Suprapubic skin (tissue), 4 donors: Measurements from ENCODE around the gene OTUD5. TPM values are rescaled to one million over a fixed set of nuclear protein-coding genes. Genes with fewer than 3 reads are reported as not detected.

Experiments
- DNase-seq, 2 donors: peaks; one replicate each; pipeline ENCODE4 v3.0.0-alpha.2; 2019; ENCODE audit warnings: low spot score in 2 of 2
- H3K27ac ChIP-seq: fragments of 200-600 bp; sonication (generic); one replicate; pipeline ENCODE4 v1.5.1; 2019
- H3K27me3 ChIP-seq: fragments of 200-600 bp; sonication (generic); one replicate; pipeline ENCODE4 v1.5.1; 2019
- H3K36me3 ChIP-seq: fragments of 200-600 bp; sonication (generic); one replicate; pipeline ENCODE4 v1.5.1; 2019
- H3K4me1 ChIP-seq: fragments of 200-600 bp; sonication (generic); one replicate; pipeline ENCODE4 v1.5.1; 2019
- H3K4me3 ChIP-seq: fragments of 200-600 bp; sonication (generic); one replicate; pipeline ENCODE4 v1.5.1; 2019; ENCODE audit warnings: mild to moderate bottlenecking
- H3K9me3 ChIP-seq: fragments of 200-600 bp; sonication (generic); one replicate; pipeline ENCODE4 v1.5.1; 2019
- CTCF ChIP-seq, 2 donors: fragments of 200-600 bp in 1 of 2; fragments of 450-650 bp in 1 of 2; sonication (generic) in 1 of 2; IDR thresholded peaks; one replicate each; pipeline ENCODE4 v1.5.1; 2016 to 2019; ENCODE audit warnings: antibody characterized with exemption in 2 of 2, mild to moderate bottlenecking in 1 of 2, moderate library complexity in 1 of 2
- EP300 ChIP-seq: sonication (generic); formaldehyde crosslinking; IDR thresholded peaks from one replicate; pipeline ENCODE4 v1.6.1; 2017; ENCODE audit warnings: antibody characterized with exemption
- POLR2A ChIP-seq, 2 donors: fragments of 450-650 bp; IDR thresholded peaks; one replicate each; pipeline ENCODE4 v1.6.1; 2017; ENCODE audit warnings: antibody characterized with exemption in 2 of 2, mild to moderate bottlenecking in 2 of 2, moderate library complexity in 2 of 2
- POLR2AphosphoS5 ChIP-seq, 3 donors: sonication (generic); formaldehyde crosslinking; IDR thresholded peaks; one replicate each; pipeline ENCODE4 v1.6.1; 2017; ENCODE audit warnings: antibody characterized with exemption in 3 of 3
- WGBS: methylation state at CpG from one replicate; pipeline ENCODE4 v1.1.5; 2018; 5-methylcytosine and 5-hydroxymethylcytosine counted together
- total RNA-seq, 4 donors: library from RNA; depleted of rRNA; stranded (reverse); fragments of >200 nt; gene quantifications; one replicate each; pipeline ENCODE4 v1.1.0, GENCODE V29; 2016

OTUD5 gene
- total RNA-seq, 4 donors from 2014 or later: 32.3 to 50.1 (median 46.2) TPM

DNA sequence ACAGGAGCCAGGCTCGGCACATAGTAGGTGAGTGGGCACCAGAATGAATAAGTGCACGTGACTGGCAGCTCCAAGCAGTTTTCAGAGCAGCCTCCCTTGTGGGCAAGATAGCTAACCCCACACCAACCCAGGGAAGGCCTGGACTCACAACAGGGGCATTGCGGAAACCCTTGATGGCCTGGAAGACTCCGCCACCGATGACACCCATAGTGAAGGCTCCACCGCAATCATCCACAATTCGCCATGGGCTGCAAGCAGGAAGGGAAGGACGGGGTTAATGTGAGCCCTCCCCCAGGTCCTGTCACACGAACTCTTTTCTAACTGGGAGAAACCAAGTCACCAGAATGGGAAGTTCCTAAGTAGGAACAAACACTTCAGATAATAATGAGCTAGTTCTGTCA lies 60.8 kb downstream of the OTUD5 start:
- H3K27ac ChIP-seq: peak overlapping the region; percentile 93
- H3K9me3 ChIP-seq: no peaks in the 10 kb centered on the region
- H3K36me3 ChIP-seq: peaks cover 14% of the 10 kb centered on the region
- DNase-seq: peak in 1 of 2 donors; percentile 59
- TF ChIP-seq POLR2AphosphoS5 (IDR thresholded peaks at IDR 0.05) (no peak), POLR2A (IDR thresholded peaks at IDR 0.05) (no peak), EP300 (no peak), CTCF (IDR thresholded peaks at IDR 0.05) (no peak)
- peaks cover 13% of the 10 kb centered on the region for H3K4me1 ChIP-seq
- 43% methylated on average over 8 of the region's 9 CpGs for WGBS
- H3K4me3 ChIP-seq: peak overlapping the region; percentile 56
- no peaks in the 10 kb centered on the region for H3K27me3 ChIP-seq

DNA sequence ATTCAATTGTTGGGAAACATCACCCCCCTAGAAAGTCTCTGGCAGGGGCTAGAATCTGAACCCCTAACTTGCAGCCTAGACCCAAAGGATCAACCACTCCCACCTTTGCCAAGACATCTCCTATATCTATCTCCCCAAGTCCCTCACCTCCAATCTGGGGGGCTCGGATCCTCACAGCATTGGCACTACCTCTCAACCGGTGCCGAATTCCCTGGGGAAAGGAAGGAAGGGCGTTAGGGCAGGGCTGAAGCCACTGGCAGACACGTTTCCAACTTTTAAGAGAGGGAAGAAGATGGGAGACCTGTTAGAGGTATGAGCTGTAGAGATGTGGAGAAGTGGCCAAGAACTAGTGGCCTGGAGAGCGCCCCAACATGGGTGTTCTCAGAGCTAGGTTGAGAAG lies 62.5 kb downstream of the OTUD5 start:
- Histone ChIP-seq H3K4me3 (no peak overlapping the region), H3K36me3 (peaks cover 9% of the 10 kb centered on the region), H3K9me3 (no peaks in the 10 kb centered on the region), H3K4me1 (peaks cover 13% of the 10 kb centered on the region), H3K27ac (no peak overlapping the region), H3K27me3 (no peaks in the 10 kb centered on the region)
- DNase-seq: peak in 1 of 2 donors; percentile 35
- 77% methylated on average over 6 of the region's 6 CpGs for WGBS
- TF ChIP-seq EP300 (no peak), POLR2AphosphoS5 (IDR thresholded peaks at IDR 0.05) (no peak), CTCF (IDR thresholded peaks at IDR 0.05) (no peak), POLR2A (IDR thresholded peaks at IDR 0.05) (no peak)

DNA sequence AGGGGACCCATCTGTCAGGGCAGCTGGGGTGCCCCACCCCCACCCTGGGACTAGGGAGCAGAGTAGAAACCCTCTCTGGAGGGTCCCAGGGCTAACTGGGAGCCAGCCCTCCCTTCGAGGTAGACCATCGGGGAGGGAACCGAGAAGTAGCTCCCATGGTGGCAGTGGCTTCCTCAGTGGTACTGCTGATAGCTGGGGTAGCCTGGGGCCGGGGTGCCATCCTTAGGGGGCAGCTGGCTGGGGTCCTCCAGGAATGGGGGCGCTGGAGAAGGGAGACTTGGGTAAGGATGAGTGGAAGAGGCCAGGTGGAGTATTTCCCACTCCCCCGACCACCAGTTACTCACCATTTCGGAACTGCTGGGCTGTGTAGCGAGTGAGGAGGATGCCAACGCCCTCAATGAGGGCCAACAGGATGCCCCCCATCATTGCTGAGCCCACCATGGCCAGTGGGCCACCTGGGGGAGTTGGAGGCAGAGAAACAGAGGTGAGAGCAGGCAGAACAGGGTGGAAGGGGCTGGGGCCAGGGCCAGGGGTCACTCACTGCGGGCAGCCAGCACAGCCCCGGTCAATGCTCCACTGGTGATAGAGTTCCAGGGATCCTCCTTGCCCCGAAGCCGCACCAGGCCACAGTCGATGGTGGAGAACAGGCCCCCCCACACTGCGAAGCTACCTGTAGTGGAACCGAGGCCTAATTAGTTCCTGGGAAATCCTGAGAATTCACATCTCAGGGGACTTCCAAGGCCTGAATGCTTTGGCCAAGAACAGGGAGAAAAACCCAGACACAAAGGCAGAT lies 63.7 kb downstream of the OTUD5 start:
- H3K27me3 ChIP-seq: no peaks in the 10 kb centered on the region
- 86% methylated on average over 10 of the region's 16 CpGs for WGBS
- no peak for TF ChIP-seq POLR2A (IDR thresholded peaks at IDR 0.05)
- no peak for TF ChIP-seq CTCF (IDR thresholded peaks at IDR 0.05)
- TF ChIP-seq POLR2AphosphoS5 (IDR thresholded peaks at IDR 0.05): no peak
- TF ChIP-seq EP300: no peak

DNA sequence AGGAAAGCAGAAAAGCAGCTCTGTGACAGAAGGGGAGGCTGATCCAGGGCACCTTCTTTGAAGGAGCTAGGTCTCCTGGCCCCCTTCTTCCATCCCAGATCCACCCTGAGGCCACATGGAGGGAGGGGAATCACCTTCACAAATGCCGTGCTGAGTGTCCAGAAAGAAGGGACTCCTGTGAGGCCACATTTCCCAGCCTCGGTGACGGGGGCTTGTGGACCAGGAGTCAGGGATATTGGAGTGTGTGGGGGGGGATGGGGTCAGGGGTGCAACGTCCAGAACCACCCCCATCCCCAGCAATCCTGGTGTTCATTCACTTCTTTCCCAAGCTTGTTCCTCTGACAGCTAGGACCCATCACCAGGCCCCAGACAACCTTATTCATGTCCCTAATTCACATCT lies 64.5 kb downstream of the OTUD5 start:
- Histone ChIP-seq H3K27me3 (no peaks in the 10 kb centered on the region), H3K4me3 (no peak overlapping the region), H3K36me3 (peaks cover 9% of the 10 kb centered on the region), H3K27ac (no peak overlapping the region), H3K4me1 (peaks cover 13% of the 10 kb centered on the region), H3K9me3 (no peaks in the 10 kb centered on the region)
- WGBS: 83% methylated on average over 4 of the region's 4 CpGs
- TF ChIP-seq POLR2A (IDR thresholded peaks at IDR 0.05): no peak
- TF ChIP-seq EP300: no peak
- TF ChIP-seq POLR2AphosphoS5 (IDR thresholded peaks at IDR 0.05): no peak
- TF ChIP-seq CTCF (IDR thresholded peaks at IDR 0.05): no peak
- DNase-seq: no peak

More for the DNA sequence above, 63.7 kb downstream of the OTUD5 start:
- no peaks in the 10 kb centered on the region for H3K9me3 ChIP-seq
- H3K4me3 ChIP-seq: no peak overlapping the region
- H3K36me3 ChIP-seq: peaks cover 9% of the 10 kb centered on the region
- H3K4me1 ChIP-seq: peaks cover 13% of the 10 kb centered on the region
- peak in 1 of 2 donors; percentile 55 for DNase-seq
- H3K27ac ChIP-seq: no peak overlapping the region

DNA sequence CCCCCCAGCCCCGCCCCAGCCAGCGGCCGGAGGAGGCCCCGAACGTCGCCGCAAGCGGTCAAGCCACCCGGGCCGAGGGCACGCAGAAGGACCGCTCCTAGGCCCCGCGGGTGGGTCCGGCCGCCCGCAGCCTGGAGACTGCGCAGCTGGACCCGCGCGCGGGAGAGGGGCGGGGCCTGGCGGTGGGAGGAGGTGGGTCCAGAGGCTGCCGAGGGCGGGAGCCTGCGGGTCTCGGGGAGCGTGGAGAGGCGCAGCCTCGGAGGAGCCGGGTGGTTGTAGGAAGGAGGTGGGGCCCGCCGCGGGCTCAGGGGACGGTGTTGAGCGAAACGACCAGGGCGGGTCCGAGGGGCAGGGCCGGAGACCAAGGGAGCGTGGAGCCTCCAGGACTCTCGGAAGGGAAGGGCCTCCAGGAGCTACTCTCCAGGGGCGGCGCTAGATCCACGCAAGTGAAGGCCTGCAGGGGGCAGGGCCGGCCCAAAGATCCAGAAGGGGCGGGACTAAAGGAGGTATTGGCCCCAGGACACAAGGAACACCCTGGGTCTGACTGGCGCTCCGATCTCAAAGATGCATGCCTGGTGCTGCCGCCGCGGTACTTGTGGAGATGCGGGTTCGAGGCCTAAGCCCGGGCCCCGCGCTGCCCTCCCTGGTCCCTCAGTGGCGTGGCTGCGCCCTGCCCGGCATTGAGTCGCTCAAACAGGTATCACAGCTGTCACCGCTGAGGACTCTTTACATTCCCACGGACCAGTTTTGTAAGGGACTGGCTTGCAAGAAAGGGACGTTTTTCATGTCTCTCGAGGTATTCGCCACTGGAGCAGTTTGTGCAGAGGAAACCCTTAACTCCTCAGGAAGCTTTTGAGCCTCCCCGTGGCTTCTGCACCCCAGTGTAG lies 65.8 kb downstream of the OTUD5 start:
- no peaks in the 10 kb centered on the region for H3K9me3 ChIP-seq
- peak overlapping the region; percentile 69 for H3K4me3 ChIP-seq
- peak overlapping the region; percentile 81 for H3K27ac ChIP-seq
- H3K36me3 ChIP-seq: peaks cover 9% of the 10 kb centered on the region
- no peaks in the 10 kb centered on the region for H3K27me3 ChIP-seq
- TF ChIP-seq CTCF (IDR thresholded peaks at IDR 0.05) (peak; percentile 20 to 50), POLR2AphosphoS5 (IDR thresholded peaks at IDR 0.05) (no peak), POLR2A (IDR thresholded peaks at IDR 0.05) (no peak)
- 28% methylated on average over 16 of the region's 68 CpGs for WGBS
- peaks cover 11% of the 10 kb centered on the region for H3K4me1 ChIP-seq
- peak; percentile 91 for DNase-seq
